NCI-H69 (cell line): ENCODE measurements around the gene RYR3.
"Not testable (repeated sequence)": the region's sequence is repeated elsewhere in the genome, so short reads cannot be mapped to it uniquely, and the experiment has no call there.

Experiments
- DNase-seq: peaks from one replicate; lab custom pipeline; 2025; lab: John Stamatoyannopoulos, UW

Gene RYR3

DNA sequence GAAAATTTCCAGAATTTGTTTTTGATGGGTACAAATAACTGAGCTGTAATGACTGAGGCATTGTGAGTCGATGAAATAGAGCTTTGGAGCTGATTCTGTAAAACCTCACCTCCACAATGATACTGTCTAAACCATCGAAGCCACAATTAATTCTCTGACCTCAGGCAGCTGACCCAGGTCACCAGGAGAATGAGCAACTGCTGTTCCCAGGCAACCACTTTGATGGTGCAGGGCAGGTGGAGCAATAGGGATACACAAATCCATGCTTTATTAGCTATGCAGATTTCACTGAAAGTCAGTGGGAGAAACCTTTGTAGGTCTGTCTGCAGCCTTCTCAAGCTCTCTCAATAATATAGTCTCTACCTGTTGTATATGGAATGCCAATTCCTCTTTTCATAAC, 204.4 kb downstream of the RYR3 start:
- DNase-seq: peak; percentile 19

DNA sequence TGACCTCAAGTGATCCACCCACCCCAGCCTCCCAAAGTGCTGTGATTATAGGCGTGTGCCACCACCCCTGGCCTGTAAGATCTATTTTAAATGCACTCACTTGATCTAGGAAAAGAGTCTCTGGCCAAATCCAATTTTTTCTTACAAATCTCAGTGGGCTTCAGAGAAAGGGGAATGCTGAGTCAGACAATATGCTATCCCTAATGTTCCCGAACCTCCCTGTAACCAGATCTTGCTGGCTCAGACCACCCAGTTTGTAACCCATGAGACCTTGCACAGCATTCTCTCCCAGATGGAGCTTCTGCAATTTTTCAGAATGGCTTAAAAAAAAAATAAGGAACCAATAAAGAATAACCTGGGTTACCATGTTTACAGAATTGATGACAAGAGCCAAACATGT, 205.8 kb downstream of the RYR3 start:
- no peak for DNase-seq

DNA sequence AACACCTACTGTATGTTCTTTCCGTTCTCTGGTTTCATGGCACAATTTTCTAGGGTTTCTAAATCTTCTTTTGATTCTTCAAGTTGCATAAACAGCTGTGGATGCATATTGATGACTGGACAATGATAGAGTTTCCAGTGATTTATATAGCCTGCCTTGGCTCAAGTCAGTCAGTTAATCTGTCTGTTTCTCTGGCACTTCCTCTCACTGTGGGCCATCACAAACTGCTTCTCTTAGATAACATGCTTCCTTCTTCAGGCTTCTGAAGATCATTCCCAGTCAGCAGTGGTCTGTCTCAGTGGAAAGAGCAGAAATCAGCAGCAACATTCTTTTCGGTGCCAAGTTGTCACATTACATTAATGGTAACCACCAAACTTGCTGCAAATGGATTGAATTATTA, 207.2 kb downstream of the RYR3 start:
- no peak for DNase-seq

DNA sequence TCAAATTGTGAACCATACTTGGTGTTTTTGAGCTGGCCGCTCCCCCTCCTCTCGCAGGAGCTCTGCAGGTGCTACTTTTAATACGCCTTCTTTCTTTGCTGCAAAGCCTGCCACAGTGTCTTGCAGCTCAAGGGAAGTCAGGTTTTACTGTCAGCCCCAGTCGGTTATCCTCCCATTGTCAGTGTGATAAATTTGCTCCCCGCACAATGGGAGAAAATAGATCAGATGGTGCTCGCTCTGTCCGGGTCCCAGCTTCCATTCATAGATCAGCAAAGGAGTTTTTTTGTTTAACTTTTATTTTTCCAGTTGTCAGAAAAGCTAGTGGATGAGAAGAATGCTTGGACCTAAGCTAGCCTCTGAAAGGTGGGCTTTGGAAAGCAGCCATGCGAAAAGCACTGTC, 207.7 kb downstream of the RYR3 start:
- DNase-seq: no peak

DNA sequence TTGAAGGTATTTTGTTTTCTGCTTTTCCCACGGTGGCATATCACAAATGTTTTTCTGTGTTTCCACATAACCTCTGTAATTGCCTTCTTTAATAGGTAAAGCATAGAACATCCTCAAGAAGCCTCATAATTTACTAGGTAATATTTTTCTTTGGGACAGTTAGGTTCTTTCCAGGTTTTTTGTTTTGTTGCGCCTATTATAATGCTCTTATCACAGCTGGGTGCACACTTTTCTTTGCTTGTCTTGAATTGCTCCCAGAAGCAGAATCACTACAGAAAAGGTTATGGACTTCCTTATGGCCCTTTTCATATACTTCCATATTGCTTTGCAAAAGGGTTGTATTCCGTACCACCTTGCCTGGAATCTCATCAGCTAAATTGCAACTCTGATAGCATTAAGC, 213.5 kb downstream of the RYR3 start:
- DNase-seq: peak; percentile 34

DNA sequence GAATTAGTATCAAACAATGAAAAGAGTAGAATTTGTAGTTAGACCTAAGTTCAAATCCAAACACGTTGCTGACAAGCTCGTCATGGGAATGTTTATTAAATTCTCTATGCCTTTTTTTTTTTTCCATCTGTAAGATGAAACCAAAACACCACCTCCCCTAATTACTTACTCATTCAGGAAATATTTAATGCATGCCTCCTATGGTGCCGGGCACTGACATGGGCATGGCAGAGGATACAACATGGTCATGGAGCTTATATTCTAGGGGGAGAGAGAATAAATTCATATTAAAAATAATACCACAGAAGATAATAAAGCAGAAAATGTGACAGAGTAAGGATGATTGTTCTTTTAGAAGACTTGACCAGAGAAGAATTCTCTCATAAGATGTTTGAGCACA, 215.8 kb downstream of the RYR3 start:
- DNase-seq: peak; percentile 30

DNA sequence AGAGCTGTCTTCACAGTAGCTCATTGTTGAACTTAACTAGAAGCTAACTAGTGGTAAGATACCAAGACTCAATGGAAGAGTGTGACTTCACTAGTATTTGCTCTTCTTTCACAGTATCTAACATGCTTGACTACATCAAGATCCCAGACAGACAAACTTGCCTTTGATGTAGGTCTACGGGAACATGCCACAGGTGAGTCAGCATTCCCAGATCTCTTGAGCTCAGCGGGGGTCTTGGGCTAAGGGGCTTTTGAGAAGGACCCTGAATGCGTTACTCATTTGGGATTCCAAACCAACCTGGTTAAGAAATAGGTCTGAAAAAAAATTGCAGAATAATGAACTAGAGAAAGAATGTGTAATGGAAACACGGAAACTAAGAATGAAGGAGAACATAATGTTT, 222.4 kb downstream of the RYR3 start:
- DNase-seq: no peak

DNA sequence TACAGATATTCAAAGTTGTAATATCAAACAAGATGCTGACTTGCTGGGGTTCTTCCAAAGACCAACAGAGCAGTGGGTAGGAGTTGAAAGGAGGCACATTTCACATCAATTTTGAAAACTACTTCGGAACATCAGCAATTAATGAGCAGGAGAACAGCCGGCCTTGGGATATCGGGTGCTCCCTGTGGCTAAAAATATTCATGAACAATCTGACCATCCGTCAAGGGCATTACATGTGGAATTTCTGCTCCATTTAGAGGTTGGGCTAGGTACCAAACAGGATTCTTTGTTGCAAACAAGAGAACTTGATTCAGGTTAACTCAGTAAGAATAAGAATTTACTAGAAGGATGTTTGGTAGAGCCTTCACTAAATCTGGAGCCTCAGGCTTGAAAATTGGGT, 223.9 kb downstream of the RYR3 start:
- no peak for DNase-seq

DNA sequence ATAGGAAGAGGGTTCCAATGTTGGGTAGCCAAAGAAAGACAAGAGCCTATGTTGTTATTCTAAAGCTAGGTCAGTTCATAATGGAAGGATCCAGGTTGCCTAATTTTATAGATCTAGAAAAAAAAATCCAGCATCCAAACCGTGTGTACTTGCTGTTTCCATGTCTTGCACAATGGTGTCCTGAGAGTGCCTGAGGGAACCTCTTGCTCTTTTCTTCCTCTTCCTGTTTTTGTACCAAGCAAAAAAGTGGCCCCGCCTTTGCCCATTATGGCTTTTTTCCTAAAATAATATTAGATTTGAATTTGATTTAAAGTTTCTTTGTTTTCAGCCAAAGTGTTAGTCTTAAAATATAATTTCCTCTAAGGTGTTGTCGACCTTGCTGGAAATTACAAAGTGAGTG, 224.4 kb downstream of the RYR3 start:
- DNase-seq: no peak

DNA sequence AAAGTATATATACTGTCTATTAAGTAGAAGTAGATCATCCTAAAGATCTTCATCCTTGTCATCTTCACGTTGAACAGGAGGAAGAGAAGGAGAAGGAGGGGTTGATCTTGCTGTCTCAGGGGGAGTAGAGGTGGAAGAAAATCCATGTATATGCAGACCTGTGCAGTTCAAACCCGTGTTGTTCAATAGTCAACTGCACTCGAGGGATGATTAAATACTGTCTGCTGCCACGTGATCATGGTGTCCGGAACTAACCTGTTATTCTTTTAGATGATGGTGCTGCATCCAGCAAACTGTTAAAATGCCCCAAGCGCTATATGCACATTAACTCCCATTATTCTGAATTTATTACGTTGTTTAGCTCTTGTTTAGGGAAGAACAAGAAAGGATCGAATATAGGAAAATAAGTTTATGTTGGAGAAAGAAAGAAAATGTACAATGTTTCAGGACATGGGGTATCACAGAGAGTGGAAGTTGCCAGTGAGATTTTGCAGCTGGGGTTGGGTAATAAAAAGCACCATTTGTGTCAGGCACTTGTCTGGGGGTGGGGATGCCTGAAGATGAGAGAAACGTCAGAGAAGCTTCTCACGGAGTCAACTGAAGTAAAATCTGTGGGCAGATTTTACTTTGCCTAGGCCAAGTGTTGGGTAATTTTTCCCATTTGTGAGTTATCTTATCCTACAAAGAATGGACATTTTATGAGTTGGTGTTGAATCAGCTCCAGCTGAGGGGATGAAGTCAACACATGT, 229.2 kb downstream of the RYR3 start:
- no peak for DNase-seq

DNA sequence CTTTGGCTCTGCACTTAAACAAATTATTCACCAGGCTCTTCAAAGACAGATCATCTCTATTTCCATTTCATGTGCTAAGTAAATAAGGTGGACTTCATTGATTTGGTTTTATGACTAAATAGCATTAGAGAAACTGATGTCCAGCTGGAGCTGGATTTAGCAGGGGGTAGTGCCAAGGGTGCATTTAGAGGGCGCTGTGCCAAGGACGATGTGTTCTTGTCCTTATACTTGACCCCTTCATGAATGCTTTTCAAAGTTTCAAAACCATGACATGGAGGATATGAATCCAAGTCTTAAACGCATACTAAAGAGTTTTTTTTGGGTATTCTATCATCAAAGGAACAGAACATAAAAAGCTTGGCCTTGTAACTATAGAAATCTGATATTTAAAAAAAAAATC, 233.2 kb downstream of the RYR3 start:
- peak; percentile 32 for DNase-seq

DNA sequence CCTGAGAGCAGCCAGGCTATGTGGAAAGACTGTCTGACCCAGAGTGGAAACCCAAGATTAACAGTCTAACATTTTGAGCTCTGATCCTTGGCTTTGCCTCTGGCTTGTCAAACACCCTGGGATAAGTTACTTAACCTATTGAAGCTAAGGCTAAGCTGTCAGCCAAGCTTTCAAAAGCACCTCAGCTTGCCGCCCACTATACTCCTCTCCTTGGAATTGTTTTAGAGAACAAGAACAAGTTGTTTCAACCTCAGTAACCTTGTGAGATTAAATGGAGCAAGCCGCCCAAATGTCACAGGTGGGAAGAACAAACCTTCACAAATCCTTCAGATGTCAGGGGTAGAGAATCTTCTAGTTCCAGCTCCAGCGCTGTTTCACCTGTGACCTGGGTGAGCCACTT, 235.1 kb downstream of the RYR3 start:
- no peak for DNase-seq

DNA sequence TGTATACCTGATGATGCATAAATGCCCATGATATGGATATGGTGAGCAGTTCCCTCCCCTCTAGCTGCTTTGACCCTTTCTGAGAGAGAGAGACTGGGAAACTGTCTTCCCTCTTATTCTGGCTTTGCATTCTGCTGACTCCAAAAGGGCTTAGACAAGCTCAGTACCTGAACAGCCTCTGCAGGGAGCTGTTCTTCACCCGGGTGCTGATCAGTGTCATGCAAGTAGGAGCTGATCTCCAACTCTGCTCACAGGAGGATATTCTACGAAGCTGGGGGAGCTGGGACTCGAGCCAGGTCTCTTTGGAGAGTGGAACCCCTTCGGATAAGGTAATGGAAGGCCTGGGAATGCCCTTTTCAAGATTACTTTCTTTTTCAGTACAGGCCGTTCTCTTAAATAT, 237.1 kb downstream of the RYR3 start:
- no peak for DNase-seq

DNA sequence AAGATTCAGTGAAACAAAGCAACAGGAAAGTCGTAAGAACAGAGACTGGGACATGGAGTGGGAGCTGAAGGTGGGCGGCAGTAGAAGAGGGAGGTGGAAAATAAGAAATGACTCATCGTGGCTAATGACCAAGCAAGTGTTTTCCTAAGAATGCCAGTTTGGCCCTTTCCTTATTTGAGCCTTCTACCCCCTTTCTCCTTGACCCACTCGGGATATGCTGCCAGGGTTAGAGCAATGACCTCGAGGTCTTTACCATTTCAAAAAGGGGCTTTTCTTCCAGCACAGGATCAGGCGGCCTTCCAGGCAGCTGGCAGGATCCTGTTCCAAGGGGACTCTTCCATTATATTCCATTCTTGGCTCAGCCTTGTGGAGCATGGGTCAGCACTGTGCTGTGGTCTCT, 241.1 kb downstream of the RYR3 start:
- no peak for DNase-seq

DNA sequence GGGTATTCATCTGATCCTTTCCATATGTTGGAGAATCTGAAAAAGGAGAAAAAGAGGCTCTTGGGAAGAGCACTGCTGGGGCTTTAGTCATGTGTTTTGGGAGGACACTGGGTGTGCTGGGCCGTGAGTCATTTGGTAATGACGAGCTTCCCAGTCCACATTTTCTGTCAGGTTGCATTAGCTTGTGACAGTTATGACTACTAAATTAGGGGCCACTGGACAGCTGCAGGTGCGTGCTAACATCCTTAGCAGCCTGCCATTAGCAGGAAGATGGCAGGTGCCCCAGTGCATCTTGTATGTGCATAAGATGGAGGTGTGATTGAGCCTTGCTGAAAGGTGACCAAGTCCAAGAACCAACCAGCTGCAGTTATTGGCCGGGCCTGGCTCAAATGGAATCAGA, 242.4 kb downstream of the RYR3 start:
- no peak for DNase-seq

DNA sequence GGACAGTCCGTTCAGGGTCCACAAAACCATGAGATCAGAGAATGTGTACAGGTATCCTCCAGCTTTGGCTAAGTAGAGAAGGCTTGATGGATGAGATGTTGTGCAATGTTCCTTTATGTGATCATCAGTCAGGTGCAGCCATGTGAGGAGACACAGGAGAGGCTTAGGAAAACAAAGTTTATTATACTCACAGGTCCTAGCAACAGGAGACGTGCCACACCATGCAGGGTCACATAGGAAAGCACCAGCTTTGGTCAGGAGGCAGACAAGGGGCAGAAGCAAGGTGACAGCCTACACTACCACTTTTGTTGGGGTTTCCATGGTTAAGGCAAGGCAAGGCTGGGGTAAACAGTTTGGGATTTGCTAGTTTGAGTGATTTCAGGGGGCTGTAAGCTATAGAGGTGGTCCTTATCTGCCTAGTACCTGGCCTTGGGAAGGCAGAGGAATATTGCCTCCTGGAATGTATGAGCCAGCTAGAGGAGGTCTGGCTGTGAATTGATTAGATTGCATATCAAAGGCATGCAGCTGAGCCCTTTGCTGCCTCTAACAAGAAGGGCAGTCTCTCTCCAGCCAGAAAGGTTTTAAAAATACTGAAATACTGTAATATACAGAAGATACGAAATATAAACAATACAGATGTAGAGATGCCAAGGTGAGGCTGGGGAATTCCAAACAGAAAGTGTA, 248.6 kb downstream of the RYR3 start:
- peak; percentile 20 for DNase-seq

DNA sequence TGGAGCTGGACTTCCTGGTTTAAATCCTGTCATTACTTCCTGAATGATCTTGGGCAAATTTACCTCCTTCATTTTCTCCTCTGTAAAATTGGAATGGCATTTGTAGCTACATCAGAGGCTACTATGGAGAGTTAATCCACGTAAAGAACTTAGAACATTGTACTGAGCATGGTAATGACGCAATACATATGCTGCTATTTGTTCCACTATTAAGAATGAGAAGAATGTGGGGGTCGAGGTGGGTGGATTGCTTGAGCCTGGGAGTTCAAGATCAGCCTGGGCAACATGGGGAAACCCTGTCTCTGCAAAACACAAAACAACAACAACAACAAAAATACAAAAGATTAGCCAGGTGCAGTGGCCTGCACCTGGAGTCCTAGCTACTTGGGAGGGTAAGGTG, 250.6 kb downstream of the RYR3 start:
- DNase-seq: no peak

DNA sequence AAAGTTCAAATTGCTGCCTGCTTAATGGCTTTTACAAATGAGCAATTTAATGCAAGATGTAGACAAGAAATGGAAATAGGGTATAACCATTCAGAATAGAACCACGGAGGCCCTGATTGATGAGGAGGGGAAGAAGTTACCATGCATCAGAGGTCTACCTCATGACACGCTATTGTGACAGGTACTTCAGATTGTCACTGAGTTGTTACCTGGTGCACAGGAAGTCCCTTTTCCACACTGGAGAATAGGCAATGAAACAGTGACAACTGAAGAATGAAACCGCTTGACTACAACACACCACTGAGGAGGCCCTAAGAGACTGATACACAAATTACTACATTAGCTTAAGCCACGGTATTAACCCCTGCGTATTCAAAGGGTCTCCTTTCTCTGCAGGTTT, 251.2 kb downstream of the RYR3 start:
- DNase-seq: no peak

DNA sequence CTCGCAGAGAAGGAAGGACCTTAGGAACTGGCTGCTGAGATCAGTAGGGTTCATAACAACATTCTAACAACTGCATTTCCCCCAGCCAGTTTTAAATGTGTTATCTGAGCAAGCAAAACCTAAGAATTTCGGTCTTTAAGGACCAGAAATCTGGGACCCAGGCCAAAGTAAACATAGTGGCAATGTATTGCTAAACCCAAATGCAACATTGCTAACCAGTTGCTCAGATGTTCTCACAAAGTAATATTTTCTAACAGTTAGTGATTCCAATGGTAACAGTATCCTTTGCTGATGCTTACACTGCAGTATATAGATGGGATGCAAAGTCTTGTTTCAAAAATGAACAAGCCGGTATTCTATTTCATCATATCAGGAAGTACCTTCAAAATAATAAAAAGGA, 254.3 kb downstream of the RYR3 start:
- peak; percentile 48 for DNase-seq

DNA sequence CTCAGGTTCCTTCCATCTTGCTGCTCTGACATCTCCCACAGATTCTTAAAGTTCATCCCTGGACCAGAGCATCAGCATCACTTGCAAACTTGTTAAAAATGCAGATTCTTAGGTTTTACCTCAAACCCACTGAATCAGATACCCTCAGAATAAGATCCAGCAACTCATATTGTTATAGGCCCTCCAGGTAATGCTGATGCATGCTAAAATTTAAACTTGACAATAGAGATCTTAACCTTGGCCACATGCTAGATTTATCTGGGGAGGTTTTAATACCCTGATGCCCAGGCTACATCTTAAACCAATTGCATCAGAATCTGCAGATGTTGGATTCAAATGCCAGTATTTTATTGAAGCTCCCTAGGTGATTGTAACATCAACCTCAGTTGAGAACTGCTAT, 256.9 kb downstream of the RYR3 start:
- DNase-seq: no peak

DNA sequence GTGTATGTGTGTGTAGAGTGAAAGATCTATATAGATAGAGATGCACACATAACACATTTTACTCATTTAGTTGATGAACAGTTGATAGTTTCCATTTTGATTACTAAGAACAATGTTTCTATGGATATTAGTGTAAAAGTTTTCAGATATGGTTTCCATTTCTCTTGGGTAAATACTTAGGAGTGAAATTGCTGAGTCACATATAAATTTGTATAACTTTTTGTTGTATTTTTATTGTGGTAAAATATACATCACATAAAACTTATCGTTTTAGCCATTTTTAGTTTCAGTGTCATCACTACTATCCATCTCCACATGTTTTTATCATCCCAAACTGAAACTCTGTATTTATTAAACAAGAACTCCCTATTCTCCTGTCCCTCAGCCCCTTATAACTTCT, 258.3 kb downstream of the RYR3 start:
- DNase-seq: no peak

DNA sequence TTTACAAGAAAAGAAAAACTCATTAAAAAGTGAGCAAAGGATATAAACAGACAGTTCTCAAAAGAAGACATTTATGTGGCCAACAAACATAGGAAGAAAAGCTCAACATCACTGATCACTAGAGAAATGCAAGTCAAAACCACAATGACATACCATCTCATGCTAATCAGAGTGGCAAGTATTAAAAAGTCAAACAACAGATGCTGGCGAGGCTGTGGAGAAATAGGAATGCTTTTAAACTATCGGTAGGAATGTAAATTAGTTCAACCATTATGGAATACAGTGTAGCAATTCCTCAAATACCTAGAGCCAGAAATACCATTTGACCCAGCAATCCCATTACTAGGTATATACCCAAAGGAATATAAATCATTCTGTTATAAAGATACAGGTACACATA, 267.1 kb downstream of the RYR3 start:
- not testable (repeated sequence) for DNase-seq

DNA sequence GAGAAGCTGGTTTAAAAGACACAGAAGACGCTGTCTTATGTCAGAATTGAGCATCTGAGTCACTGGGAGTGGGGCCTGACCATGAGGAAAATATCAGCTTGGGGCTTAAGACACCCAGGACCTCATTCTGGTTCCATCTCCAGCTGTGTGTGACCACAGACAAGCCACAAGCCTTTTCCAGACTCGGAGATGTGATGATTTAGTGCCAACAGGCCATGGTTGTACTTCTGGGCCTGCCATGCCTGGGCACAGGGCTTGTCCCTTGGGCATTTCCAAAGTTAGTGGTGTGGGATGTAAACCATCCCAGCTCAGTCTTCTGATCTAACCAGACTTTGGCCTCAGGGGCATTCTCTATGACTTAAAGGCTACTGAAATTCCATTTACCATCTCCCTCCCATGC, 269.8 kb downstream of the RYR3 start:
- no peak for DNase-seq

DNA sequence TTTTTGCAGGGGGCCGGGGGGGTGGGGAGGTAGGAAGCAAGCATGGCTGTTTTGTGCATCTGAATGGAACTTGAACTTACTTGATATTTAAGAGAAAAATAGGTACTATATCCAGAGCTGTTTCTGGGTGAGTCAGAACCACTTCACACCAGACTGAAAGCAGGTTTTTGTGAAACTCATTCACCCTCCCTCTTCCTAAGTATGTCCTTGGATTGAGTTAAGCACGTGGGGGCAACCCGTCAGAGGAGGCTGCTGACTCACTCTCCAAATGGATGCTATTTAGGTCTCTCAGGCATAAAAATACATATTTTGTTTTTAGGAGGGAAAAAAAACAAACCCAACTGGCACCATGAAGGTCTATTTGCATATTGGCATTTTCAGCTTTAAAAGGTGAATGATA, 270.3 kb downstream of the RYR3 start:
- DNase-seq: no peak
